Suprapubic skin (tissue), 4 donors: ENCODE data around the gene DCPS. TPM values are rescaled to one million over a fixed set of nuclear protein-coding genes. Genes with fewer than 3 reads are reported as not detected.
"Not testable (repeated sequence)": the region's sequence is repeated elsewhere in the genome, so short reads cannot be mapped to it uniquely, and the experiment has no call there.

Source experiments
- DNase-seq, 2 donors: peaks; one replicate each; pipeline ENCODE4 v3.0.0-alpha.2; 2019; ENCODE audit warnings: low spot score in 2 of 2
- H3K27ac ChIP-seq: fragments of 200-600 bp; sonication (generic); one replicate; pipeline ENCODE4 v1.5.1; 2019
- H3K27me3 ChIP-seq: fragments of 200-600 bp; sonication (generic); one replicate; pipeline ENCODE4 v1.5.1; 2019
- H3K36me3 ChIP-seq: fragments of 200-600 bp; sonication (generic); one replicate; pipeline ENCODE4 v1.5.1; 2019
- H3K4me1 ChIP-seq: fragments of 200-600 bp; sonication (generic); one replicate; pipeline ENCODE4 v1.5.1; 2019
- H3K4me3 ChIP-seq: fragments of 200-600 bp; sonication (generic); one replicate; pipeline ENCODE4 v1.5.1; 2019; ENCODE audit warnings: mild to moderate bottlenecking
- H3K9me3 ChIP-seq: fragments of 200-600 bp; sonication (generic); one replicate; pipeline ENCODE4 v1.5.1; 2019
- CTCF ChIP-seq, 2 donors: fragments of 200-600 bp in 1 of 2; fragments of 450-650 bp in 1 of 2; sonication (generic) in 1 of 2; IDR thresholded peaks; one replicate each; pipeline ENCODE4 v1.5.1; 2016 to 2019; ENCODE audit warnings: antibody characterized with exemption in 2 of 2, mild to moderate bottlenecking in 1 of 2, moderate library complexity in 1 of 2
- EP300 ChIP-seq: sonication (generic); formaldehyde crosslinking; IDR thresholded peaks from one replicate; pipeline ENCODE4 v1.6.1; 2017; ENCODE audit warnings: antibody characterized with exemption
- POLR2A ChIP-seq, 2 donors: fragments of 450-650 bp; IDR thresholded peaks; one replicate each; pipeline ENCODE4 v1.6.1; 2017; ENCODE audit warnings: antibody characterized with exemption in 2 of 2, mild to moderate bottlenecking in 2 of 2, moderate library complexity in 2 of 2
- POLR2AphosphoS5 ChIP-seq, 3 donors: sonication (generic); formaldehyde crosslinking; IDR thresholded peaks; one replicate each; pipeline ENCODE4 v1.6.1; 2017; ENCODE audit warnings: antibody characterized with exemption in 3 of 3
- whole genome bisulfite sequencing: methylation state at CpG from one replicate; pipeline ENCODE4 v1.1.5; 2018; 5-methylcytosine and 5-hydroxymethylcytosine counted together
- total RNA-seq, 4 donors: library from RNA; depleted of rRNA; stranded (reverse); fragments of >200 nt; gene quantifications; one replicate each; pipeline ENCODE4 v1.1.0, GENCODE V29; 2016

The DCPS gene
- total RNA-seq, 4 donors from 2014 or later: 15.4 to 19.1 (median 17.8) TPM

GRCh38 chr11:126391970-126392632 is 88.2 kb downstream of the DCPS start:
- Histone ChIP-seq H3K9me3 (no peaks in the 10 kb centered on the region), H3K27me3 (no peaks in the 10 kb centered on the region), H3K4me1 (peaks cover 54% of the 10 kb centered on the region), H3K4me3 (no peak overlapping the region), H3K27ac (peak overlapping the region; percentile 51), H3K36me3 (no peaks in the 10 kb centered on the region)
- peak in 1 of 2 donors; percentile 40 for DNase-seq
- TF ChIP-seq EP300 (no peak), POLR2A (IDR thresholded peaks at IDR 0.05) (no peak)
- WGBS: 53% methylated on average over 8 of the region's 8 CpGs

- DNase-seq: peak in 1 of 2 donors; percentile 15
- TF ChIP-seq POLR2A (IDR thresholded peaks at IDR 0.05) (no peak), EP300 (no peak), POLR2AphosphoS5 (IDR thresholded peaks at IDR 0.05) (no peak), CTCF (IDR thresholded peaks at IDR 0.05) (no peak)
- WGBS: 32% methylated on average over 4 of the region's 4 CpGs
- Histone ChIP-seq H3K4me1 (peaks cover 49% of the 10 kb centered on the region), H3K27me3 (no peaks in the 10 kb centered on the region), H3K27ac (no peak overlapping the region), H3K9me3 (no peaks in the 10 kb centered on the region), H3K36me3 (no peaks in the 10 kb centered on the region), H3K4me3 (no peak overlapping the region)
These were observed 88.8 kb downstream of the DCPS start for GRCh38 chr11:126392633-126393013.

- Histone ChIP-seq H3K4me1 (peaks cover 47% of the 10 kb centered on the region), H3K36me3 (no peaks in the 10 kb centered on the region), H3K27ac (peak overlapping the region; percentile 45), H3K4me3 (no peak overlapping the region), H3K27me3 (no peaks in the 10 kb centered on the region), H3K9me3 (no peaks in the 10 kb centered on the region)
- WGBS: 83% methylated on average over 5 of the region's 5 CpGs
- peak in 1 of 2 donors; percentile 41 for DNase-seq
- TF ChIP-seq POLR2A (IDR thresholded peaks at IDR 0.05) (no peak), CTCF (IDR thresholded peaks at IDR 0.05) (no peak), EP300 (no peak), POLR2AphosphoS5 (IDR thresholded peaks at IDR 0.05) (no peak)
These were observed 89.3 kb downstream of the DCPS start for GRCh38 chr11:126393143-126393542.

- no peak for DNase-seq
- Histone ChIP-seq H3K9me3 (no peaks in the 10 kb centered on the region), H3K4me1 (peaks cover 47% of the 10 kb centered on the region), H3K4me3 (no peak overlapping the region), H3K36me3 (no peaks in the 10 kb centered on the region), H3K27ac (peak overlapping the region; percentile 64), H3K27me3 (no peaks in the 10 kb centered on the region)
- WGBS: 93% methylated on average over 3 of the region's 3 CpGs
- TF ChIP-seq EP300 (no peak), POLR2A (IDR thresholded peaks at IDR 0.05) (no peak), CTCF (IDR thresholded peaks at IDR 0.05) (no peak), POLR2AphosphoS5 (IDR thresholded peaks at IDR 0.05) (no peak)
These were observed 90.2 kb downstream of the DCPS start for GRCh38 chr11:126394036-126394435.

DNA sequence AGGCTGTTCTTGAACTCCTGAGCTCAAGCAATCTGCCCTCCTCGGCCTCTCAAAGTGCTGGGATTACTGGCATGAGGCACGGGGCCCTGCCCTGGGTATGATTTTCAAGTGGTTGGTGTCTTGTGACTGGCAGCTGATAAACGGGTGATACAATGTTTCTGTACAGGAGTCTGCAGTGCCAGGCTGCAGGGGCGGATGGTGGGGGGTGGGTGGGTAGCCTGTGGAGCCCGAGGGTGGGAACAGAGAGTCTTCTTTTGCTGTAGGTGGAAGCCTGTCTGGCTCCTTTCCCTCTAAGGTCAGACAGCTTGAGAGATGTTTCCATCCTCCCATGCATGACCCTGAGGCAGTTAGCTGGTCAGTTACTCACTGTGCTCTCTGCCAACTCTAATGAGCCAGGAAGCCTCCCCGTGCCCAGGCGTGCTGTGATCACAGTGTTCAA is 90.8 kb downstream of the DCPS start:
- H3K4me3 ChIP-seq, DNase-seq, H3K36me3 ChIP-seq, H3K27me3 ChIP-seq, H3K9me3 ChIP-seq: not testable (repeated sequence)
- peaks cover 47% of the 10 kb centered on the region for H3K4me1 ChIP-seq
- 23% methylated on average over 4 of the region's 7 CpGs for WGBS
- peak overlapping the region; percentile 64 for H3K27ac ChIP-seq

Other genes with a start within 250 kb of the DCPS start
- gene CDON, start 241.2 kb upstream of the DCPS start, total RNA-seq: 10 to 100 TPM; 27.6 to 67.4 (median 43.1) TPM
- gene RPUSD4, start 92.4 kb upstream of the DCPS start, total RNA-seq: 10 to 100 TPM; 25.1 to 34.9 (median 29.2) TPM
- gene FAM118B, start 92.3 kb upstream of the DCPS start, total RNA-seq: 10 to 100 TPM in 1 of 4 donors, 1 to 10 TPM in 3; 7.6 to 11.1 (median 8.6) TPM
- 100 to 1,000 TPM in 1 of 4 donors, 10 to 100 TPM in 3; 84.9 to 108 (median 97.0) TPM for gene SRPRA, start 35.2 kb upstream of the DCPS start, total RNA-seq
- gene FOXRED1, start 34.9 kb upstream of the DCPS start, total RNA-seq: 10 to 100 TPM in 3 of 4 donors, 1 to 10 TPM in 1; 7.7 to 22.9 (median 18.9) TPM
- gene TIRAP, start 21.0 kb upstream of the DCPS start, total RNA-seq: 10 to 100 TPM in 3 of 4 donors, 1 to 10 TPM in 1; 8.6 to 15.2 (median 12.6) TPM
- gene ST3GAL4, start 51.6 kb downstream of the DCPS start, total RNA-seq: 10 to 100 TPM; 23.6 to 30.9 (median 26.9) TPM